ENCODE data around the gene RBM12.

The RBM12 gene

GRCh38 chr20:35601990-35602389 lies 62.7 kb downstream of the RBM12 start:
- no peak for DNase-seq (ENCODE audit: low read depth, low spot score)
- no peak overlapping the region for H3K27ac ChIP-seq

DNA sequence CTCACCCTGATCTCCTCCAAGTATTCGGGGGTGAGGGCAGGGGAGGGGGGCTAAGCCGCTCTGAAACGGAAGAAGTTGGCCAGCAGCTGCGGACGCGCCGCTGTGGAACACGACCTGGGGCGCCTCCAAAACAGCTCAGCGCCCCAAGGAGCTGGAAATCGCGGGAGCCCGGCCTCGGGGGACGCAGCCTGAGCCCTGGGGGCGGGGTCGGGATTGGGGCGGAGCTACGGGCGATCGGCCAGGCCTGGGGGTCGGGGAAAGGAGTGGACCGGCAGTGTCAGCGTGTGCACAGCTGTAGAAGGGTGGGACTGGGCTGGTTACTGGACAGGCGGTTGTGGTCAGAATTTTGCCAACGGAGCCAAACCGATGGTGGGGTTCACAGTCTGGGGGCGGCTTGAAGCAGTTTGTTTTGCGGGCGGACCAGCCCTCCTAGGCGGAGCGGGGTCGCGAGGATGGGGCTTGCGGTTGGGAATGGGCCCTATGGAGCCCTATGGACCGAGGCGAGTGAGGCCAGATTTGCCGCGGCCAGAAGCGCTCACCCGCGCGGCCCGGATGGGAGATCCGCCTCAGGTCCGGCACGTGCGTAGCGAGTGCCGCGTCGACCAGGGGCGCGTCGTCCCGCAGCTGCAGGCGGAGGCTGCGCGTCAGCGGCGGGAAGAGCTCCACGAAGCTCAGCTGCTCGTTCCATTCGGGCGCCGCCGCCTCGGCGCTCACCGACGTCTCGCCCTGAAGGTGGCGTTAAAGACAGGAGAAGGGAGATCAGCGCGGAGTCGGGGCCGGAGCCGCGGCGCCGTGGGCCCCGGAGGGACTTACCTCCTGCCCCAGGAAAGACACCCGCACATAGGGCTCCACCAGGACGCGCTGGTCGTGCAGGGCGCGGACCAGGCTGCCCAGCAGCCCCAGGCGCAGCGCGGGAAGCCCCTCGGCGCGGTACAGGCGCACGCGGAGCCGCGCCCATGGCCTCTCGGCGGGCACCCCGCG lies 63.4 kb downstream of the RBM12 start:
- no peak overlapping the region for H3K27ac ChIP-seq
- no peak for DNase-seq (ENCODE audit: low read depth, low spot score)

- no peak for DNase-seq (ENCODE audit: low read depth, low spot score)
- H3K27ac ChIP-seq = no peak overlapping the region
Measured at GRCh38 chr20:35600176-35600992, 64.3 kb downstream of the RBM12 start.

GRCh38 chr20:35599776-35600120 lies 65.0 kb downstream of the RBM12 start:
- H3K27ac ChIP-seq = no peak overlapping the region
- no peak for DNase-seq (ENCODE audit: low read depth, low spot score)
